Measurements from ENCODE around the gene PPIL1.

- TF ChIP-seq, protein P1, sequence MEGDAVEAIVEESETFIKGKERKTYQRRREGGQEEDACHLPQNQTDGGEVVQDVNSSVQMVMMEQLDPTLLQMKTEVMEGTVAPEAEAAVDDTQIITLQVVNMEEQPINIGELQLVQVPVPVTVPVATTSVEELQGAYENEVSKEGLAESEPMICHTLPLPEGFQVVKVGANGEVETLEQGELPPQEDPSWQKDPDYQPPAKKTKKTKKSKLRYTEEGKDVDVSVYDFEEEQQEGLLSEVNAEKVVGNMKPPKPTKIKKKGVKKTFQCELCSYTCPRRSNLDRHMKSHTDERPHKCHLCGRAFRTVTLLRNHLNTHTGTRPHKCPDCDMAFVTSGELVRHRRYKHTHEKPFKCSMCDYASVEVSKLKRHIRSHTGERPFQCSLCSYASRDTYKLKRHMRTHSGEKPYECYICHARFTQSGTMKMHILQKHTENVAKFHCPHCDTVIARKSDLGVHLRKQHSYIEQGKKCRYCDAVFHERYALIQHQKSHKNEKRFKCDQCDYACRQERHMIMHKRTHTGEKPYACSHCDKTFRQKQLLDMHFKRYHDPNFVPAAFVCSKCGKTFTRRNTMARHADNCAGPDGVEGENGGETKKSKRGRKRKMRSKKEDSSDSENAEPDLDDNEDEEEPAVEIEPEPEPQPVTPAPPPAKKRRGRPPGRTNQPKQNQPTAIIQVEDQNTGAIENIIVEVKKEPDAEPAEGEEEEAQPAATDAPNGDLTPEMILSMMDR (IDR thresholded peaks at IDR 0.05): no peak
- no peak for TF ChIP-seq POLR2AphosphoS5 (IDR thresholded peaks at IDR 0.05)
These were observed 37.6 kb downstream of the PPIL1 start for GRCh38 chr6:36837022-36837339.

Data from stomach (tissue), 4 donors.